Measurements from ENCODE around the gene OGT.

- TF ChIP-seq CTCF (IDR thresholded peaks at IDR 0.05; ENCODE audit: low read depth, low read length, poor library complexity, severe bottlenecking), result no peak
- no peak for TF ChIP-seq EZH2phosphoT487 (IDR thresholded peaks at IDR 0.05; ENCODE audit: borderline replicate concordance, low read length)
Measured at GRCh38 chrX:71578253-71579135, 45.6 kb downstream of the OGT start, which contains the start of gene GCNA.

Measured in DOHH2 (cell line).